Activated naive CD4-positive, alpha-beta T cell treated with anti-CD3 and anti-CD28 coated beads, Interleukin-2, amount 10 ng/mL, durations not matched to agents 7 days and 5 days (primary cell): ENCODE results near the gene MT1G.
"Not testable (repeated sequence)": the region's sequence is repeated elsewhere in the genome, so short reads cannot be mapped to it uniquely, and the experiment has no call there.

Experiments used
- CTCF ChIA-PET: fragments of 350-600 bp; sonication (Branson Sonifier 250); formaldehyde crosslinking; loops from one replicate; lab custom pipeline; 2021; ENCODE audit warnings: antibody characterized with exemption; lab: Charles Lee
- DNase-seq: peaks from one replicate; pipeline ENCODE4 v3.0.0-alpha.2; 2020
- H3K27ac Mint-ChIP-seq: one replicate; pipeline ENCODE4 v1.8.0; 2021; ENCODE audit warnings: mild to moderate bottlenecking, moderate library complexity, mixed read lengths
- H3K27me3 Mint-ChIP-seq: one replicate; pipeline ENCODE4 v1.8.0; 2021; ENCODE audit warnings: mild to moderate bottlenecking, mixed read lengths
- H3K36me3 Mint-ChIP-seq: one replicate; pipeline ENCODE4 v1.8.0; 2021; ENCODE audit warnings: mixed read lengths
- H3K4me1 Mint-ChIP-seq: one replicate; pipeline ENCODE4 v1.8.0; 2021; ENCODE audit warnings: mixed read lengths
- H3K4me3 Mint-ChIP-seq: one replicate; pipeline ENCODE4 v1.8.0; 2021; ENCODE audit warnings: mild to moderate bottlenecking, moderate library complexity, mixed read lengths
- H3K9me3 Mint-ChIP-seq: one replicate; pipeline ENCODE4 v1.8.0; 2021; ENCODE audit warnings: mixed read lengths

The MT1G gene

DNA sequence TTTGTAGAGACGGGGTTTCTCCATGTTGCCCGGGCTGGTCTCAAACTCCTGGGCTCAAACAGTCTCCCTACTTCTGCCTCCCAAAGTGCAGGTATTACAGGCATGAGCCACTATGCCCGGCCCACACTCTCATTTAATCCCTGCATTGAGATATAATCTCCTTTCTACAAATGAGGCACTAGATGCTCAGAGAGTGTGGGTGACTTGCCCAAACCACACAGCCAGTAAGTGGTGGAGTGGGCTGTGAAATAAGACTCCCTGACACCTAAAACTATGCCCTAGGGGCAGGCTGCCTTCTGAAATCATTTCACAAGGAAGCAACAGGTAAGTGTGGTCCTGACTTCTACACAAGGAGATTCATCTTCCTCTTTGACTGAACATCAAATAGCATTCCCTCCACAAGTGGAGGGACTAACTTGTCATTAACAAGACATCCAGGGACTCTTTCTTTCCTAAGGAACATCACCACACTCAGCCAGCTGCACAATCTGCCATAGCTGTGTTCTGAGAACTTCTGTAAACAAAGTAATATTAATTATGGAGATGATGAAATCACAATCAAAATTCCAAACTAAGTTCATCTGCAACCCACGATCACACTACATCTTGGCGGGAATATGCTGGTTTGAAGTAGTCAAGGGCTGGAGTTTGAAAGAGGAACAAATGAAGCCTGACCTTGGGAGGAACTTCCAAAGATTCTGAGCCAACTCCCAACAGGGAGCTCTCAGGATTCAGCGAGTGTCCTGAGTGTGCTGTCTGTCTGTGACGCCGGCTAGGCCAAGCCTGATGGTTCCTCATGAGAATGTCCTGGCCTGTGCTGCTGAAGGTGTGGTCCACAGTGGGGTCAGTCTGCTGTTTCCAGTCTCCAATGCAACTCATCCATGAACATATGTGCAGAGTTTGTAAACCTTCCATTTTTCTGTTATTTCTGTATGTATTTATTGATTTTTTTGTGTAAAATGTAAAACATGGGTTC is 2.3 kb downstream of the MT1G start:
- Mint-ChIP-seq H3K27me3 (peaks cover 88% of the 10 kb centered on the region), H3K4me1 (peaks cover 51% of the 10 kb centered on the region)
- H3K27ac Mint-ChIP-seq, H3K36me3 Mint-ChIP-seq, DNase-seq, H3K9me3 Mint-ChIP-seq, CTCF ChIA-PET, H3K4me3 Mint-ChIP-seq: not testable (repeated sequence)

- no peak overlapping the region for H3K27ac Mint-ChIP-seq
- H3K36me3 Mint-ChIP-seq = peaks cover 7% of the 10 kb centered on the region
- H3K9me3 Mint-ChIP-seq = no peaks in the 10 kb centered on the region
- peaks cover 77% of the 10 kb centered on the region for H3K27me3 Mint-ChIP-seq
- peaks cover 45% of the 10 kb centered on the region for H3K4me1 Mint-ChIP-seq
- H3K4me3 Mint-ChIP-seq = no peak overlapping the region
- CTCF ChIA-PET = no interaction called here
- no peak for DNase-seq
Measured at GRCh38 chr16:56664506-56664905, 3.4 kb downstream of the MT1G start.

DNA sequence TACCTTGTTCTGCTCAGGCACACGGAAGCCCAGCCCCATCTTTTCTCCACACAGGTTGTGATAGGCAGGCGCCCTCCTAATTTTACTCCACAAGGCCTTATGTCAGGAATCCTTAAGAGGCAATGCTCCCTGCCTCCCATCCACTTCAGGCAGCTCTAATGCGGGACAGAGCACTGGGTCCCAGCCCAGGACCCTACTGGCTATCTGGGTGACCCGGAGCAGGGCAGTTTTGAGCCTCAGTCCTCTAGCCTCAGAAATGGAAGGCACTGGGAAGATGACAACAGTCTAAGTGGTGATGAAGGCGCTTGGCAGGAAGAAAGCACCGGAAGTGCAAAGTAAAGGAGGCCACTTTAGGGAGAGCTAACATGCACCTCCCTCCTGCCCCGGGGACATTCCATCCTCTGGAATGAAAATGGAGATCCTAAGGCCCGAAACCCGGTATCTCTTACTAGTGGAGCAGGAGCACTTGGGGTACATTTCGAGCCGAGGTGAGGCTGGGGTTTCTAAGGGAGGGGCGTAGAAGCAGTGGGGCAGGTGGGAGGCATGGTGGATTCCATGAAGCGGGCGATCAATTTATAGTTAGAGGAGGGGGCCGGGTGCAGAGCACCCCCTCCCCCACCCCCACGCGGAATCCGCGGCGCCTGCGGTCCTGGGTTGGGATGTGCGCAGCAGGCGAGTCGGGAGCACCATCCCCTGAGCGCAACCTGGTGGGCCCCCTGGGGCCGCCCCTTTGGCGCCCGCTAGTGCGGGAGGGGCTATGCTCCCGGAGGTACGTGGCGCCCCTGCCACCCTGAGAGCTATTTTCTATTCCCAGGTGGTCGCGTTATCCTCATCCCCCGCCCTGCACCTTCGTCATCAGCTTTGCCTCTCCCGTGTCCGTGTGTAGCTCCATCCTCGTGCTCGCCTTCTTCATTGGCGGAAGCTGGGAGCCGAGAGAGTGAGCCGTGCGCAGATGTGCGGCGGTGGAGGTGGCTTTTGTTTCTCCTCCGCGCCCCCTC is 5.2 kb downstream of the MT1G start:
- peaks cover 70% of the 10 kb centered on the region for H3K27me3 Mint-ChIP-seq
- peak; percentile 59 for DNase-seq
- H3K27ac Mint-ChIP-seq = peak overlapping the region; percentile 9

DNA sequence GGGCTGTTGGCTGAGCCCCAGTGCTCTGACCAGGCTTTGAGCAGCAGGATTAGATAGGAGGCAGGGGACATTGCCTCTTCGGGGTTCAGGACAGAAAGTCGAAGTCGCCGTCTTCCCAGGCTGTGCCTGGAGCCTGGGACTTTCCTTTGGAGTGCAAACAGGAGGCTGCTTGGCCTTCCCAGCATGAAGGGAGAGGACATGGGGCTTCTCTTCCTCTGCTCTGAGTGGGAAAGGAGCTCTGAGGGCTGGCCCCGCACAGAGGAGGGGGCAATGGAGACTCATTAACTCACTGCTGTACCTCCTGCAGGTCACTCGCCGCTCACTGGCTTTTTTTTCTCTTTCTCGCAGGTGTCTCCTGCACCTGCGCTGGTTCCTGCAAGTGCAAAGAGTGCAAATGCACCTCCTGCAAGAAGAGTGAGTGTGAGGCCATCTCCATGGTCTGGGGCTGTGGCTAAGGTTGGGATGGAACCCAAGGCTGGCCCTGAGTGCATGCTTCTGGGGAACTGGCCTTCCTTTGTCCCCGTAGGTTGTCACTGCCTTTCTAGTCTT is 9.5 kb downstream of the MT1G start:
- Mint-ChIP-seq H3K4me3 (peak overlapping the region; percentile 98), H3K9me3 (no peaks in the 10 kb centered on the region), H3K27me3 (peaks cover 58% of the 10 kb centered on the region), H3K4me1 (peaks cover 36% of the 10 kb centered on the region), H3K36me3 (peaks cover 7% of the 10 kb centered on the region), H3K27ac (peak overlapping the region; percentile 88)
- DNase-seq = no peak
- CTCF ChIA-PET = no interaction called here

More for the DNA sequence above, 5.2 kb downstream of the MT1G start:
- Mint-ChIP-seq H3K4me3 (peak overlapping the region; percentile 79), H3K9me3 (no peaks in the 10 kb centered on the region), H3K36me3 (peaks cover 7% of the 10 kb centered on the region), H3K4me1 (peaks cover 41% of the 10 kb centered on the region)
- CTCF ChIA-PET = interaction anchor here (1.2 to 2.1 kb wide), 4 partner anchors 11 to 22 kb away, joined by 4 to 6 read pairs (median 5); no protein-coding TSS in a partner anchor

GRCh38 chr16:56657555-56658326 is 10.1 kb downstream of the MT1G start, which contains the start of gene MT1F:
TSS of gene MT1F (plus strand) at chr16:56657959. CDS start at chr16:56658059, 100 bp downstream.
- Mint-ChIP-seq H3K4me3 (peak within 1 kb of the TSS; percentile 98), H3K36me3 (peaks cover 7% of the 10 kb centered on the region), H3K9me3 (no peaks in the 10 kb centered on the region), H3K27me3 (peaks cover 58% of the 10 kb centered on the region), H3K4me1 (peaks cover 31% of the 10 kb centered on the region), H3K27ac (peak within 1 kb of the TSS; percentile 88)
- DNase-seq = peak; percentile 87
- CTCF ChIA-PET = no interaction called here

DNA sequence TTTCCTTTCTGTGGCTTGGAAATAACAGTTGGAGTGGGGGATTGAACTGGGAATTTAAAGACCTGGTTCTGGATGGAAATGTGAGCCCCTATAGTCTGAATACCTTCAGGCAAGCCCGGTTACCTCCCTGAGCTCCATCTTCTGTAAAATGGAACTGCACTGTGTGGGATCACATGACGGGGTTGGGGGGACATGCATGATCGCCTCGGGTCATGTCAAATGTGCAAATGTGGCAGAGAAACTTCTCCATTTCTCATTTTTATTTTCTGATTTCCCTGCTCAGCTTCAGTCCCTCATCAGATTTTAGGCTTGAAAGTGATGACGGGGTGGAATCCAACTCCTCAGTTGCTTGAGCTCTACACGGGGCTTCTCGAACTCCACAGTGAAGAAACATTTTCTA is 14.6 kb downstream of the MT1G start:
- peaks cover 79% of the 10 kb centered on the region for H3K27me3 Mint-ChIP-seq
- no peak overlapping the region for H3K27ac Mint-ChIP-seq
- H3K4me3 Mint-ChIP-seq = no peak overlapping the region
- peaks cover 11% of the 10 kb centered on the region for H3K4me1 Mint-ChIP-seq
- no peak for DNase-seq
- CTCF ChIA-PET = interaction anchor here (1.4 to 1.5 kb wide), 2 partner anchors 10 to 52 kb away, joined by 3 to 4 read pairs; no protein-coding TSS in a partner anchor
- H3K36me3 Mint-ChIP-seq = peaks cover 2% of the 10 kb centered on the region
- H3K9me3 Mint-ChIP-seq = no peaks in the 10 kb centered on the region

GRCh38 chr16:56652600-56652999 is 15.3 kb downstream of the MT1G start:
- peaks cover 81% of the 10 kb centered on the region for H3K27me3 Mint-ChIP-seq
- CTCF ChIA-PET = interaction anchor here (1.4 to 1.5 kb wide), 2 partner anchors 9 to 52 kb away, joined by 3 to 4 read pairs; no protein-coding TSS in a partner anchor

GRCh38 chr16:56651586-56651985 is 16.3 kb downstream of the MT1G start, which contains the start of gene MT1B:
TSS of gene MT1B (plus strand) at chr16:56651886. CDS start at chr16:56651954, 68 bp downstream.
- CTCF ChIA-PET = interaction anchor here (1.4 kb wide), 1 partner anchor 8 kb away, joined by 4 read pairs; no protein-coding TSS in a partner anchor
- H3K36me3 Mint-ChIP-seq = no peaks in the 10 kb centered on the region
- H3K27ac Mint-ChIP-seq = no peak within 1 kb of the TSS
- H3K27me3 Mint-ChIP-seq = peaks cover 85% of the 10 kb centered on the region
- no peaks in the 10 kb centered on the region for H3K4me1 Mint-ChIP-seq
- DNase-seq = no peak
- H3K9me3 Mint-ChIP-seq = no peaks in the 10 kb centered on the region
- H3K4me3 Mint-ChIP-seq = no peak within 1 kb of the TSS

More at GRCh38 chr16:56652600-56652999, 15.3 kb downstream of the MT1G start:
- no peaks in the 10 kb centered on the region for H3K9me3 Mint-ChIP-seq
- H3K27ac Mint-ChIP-seq = no peak overlapping the region
- no peaks in the 10 kb centered on the region for H3K36me3 Mint-ChIP-seq
- no peak overlapping the region for H3K4me3 Mint-ChIP-seq
- DNase-seq = no peak
- peaks cover 6% of the 10 kb centered on the region for H3K4me1 Mint-ChIP-seq

DNA sequence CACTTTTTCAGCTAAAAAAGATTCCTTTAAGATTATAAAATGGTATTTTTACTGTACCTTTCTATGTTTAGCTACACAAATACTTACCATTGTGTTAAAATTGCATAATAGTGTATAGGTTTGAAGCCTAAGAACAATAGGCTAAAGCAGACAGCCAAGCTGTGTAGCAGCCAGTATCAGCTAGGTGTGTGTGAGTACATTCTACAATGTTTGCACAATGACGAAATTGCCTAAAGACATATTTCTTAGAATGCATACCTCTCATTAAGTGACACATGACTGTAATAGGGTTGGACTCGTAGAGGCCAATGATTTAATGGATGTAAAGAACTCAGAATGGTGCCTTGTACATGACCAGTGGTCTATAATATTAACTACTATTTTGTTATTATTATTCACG is 18.0 kb downstream of the MT1G start:
- Mint-ChIP-seq H3K27me3 (peaks cover 91% of the 10 kb centered on the region), H3K4me3 (no peak overlapping the region), H3K36me3 (no peaks in the 10 kb centered on the region), H3K27ac (no peak overlapping the region), H3K9me3 (no peaks in the 10 kb centered on the region), H3K4me1 (no peaks in the 10 kb centered on the region)
- DNase-seq = no peak
- CTCF ChIA-PET = no interaction called here

DNA sequence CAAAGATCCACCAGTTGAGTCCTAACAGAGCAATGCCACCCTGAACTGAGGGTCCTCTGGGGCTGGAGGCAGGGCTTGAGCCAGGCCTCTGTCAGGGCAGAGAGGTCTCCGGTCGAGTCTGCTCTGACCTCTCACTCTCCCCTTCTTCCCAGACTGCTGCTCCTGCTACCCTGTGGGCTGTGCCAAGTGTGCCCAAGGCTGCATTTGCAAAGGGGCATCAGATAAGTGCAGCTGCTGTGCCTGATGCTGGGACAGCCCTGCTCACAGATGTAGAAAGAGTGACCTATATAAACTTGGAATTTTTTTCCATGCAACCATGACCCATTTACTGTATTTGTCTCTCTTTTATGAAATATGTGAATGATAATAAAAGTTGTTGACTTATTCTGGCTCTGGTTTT is 18.6 kb downstream of the MT1G start:
- H3K9me3 Mint-ChIP-seq = no peaks in the 10 kb centered on the region
- no peak overlapping the region for H3K27ac Mint-ChIP-seq
- peaks cover 4% of the 10 kb centered on the region for H3K4me1 Mint-ChIP-seq
- no peak for DNase-seq
- H3K27me3 Mint-ChIP-seq = peaks cover 91% of the 10 kb centered on the region
- no peaks in the 10 kb centered on the region for H3K36me3 Mint-ChIP-seq
- CTCF ChIA-PET = no interaction called here
- H3K4me3 Mint-ChIP-seq = no peak overlapping the region

DNA sequence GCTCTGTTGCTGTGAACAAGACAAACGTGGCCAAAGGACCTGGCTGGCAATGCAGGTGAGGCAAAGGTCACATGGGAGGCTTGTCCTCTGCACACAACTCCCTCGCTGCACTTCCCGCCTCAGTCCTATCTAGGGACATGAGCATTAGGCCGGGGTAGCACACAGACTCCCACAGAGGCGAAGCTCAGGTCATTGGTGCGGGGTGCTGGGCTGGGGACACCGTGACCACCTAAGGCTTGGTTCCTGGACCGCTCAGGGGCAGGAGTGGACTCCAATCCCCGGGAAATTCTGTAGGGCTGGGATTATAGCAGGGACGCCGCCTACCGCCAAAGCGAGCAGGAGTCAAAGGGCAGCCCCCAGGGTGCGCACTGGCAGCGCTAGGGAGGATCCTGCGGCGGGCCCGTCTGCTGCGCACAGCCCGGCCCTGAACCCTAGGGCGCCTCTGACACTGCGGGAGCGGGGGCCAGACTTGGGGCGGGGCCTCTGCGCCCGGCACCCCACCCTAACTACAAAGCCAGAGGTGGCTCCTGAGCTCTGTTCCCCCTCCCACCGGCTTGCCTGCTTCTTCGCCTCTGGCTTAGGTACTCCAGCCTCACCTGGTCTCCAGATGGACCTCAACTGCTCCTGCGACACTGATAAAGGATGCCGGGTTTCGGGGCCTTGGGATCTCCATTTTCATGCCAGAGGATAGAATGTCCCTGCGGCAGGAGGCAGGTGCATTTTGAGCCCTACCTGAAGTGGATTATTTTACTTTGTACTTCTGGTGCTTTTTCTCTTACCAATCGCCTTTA is 20.0 kb downstream of the MT1G start:
- peaks cover 92% of the 10 kb centered on the region for H3K27me3 Mint-ChIP-seq
- CTCF ChIA-PET = no interaction called here
- H3K9me3 Mint-ChIP-seq = no peaks in the 10 kb centered on the region

DNA sequence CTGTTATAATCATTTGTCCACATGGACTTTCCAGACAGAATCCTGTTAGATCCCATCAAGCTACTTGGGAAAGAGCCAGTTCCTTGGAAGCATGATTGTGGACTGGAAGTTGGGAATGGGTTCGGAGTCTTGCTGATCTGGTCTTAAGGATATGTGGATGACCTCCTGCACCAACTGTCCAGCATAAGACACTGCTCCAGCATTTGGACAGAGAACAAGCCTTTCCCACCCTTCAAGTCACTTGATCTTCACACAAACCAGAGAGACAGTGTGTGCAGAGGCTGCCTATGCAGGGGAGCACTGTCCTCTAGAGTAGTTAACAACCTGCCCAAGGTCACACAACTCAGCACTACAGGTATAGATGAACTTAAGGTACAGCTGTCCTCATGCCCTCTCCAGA is 22.0 kb downstream of the MT1G start:
- Mint-ChIP-seq H3K9me3 (no peaks in the 10 kb centered on the region), H3K27me3 (peaks cover 87% of the 10 kb centered on the region), H3K36me3 (no peaks in the 10 kb centered on the region), H3K4me1 (peaks cover 25% of the 10 kb centered on the region), H3K27ac (no peak overlapping the region), H3K4me3 (no peak overlapping the region)
- CTCF ChIA-PET = no interaction called here
- no peak for DNase-seq

More for the DNA sequence above, 20.0 kb downstream of the MT1G start:
- no peaks in the 10 kb centered on the region for H3K36me3 Mint-ChIP-seq
- peaks cover 19% of the 10 kb centered on the region for H3K4me1 Mint-ChIP-seq
- no peak overlapping the region for H3K4me3 Mint-ChIP-seq
- no peak overlapping the region for H3K27ac Mint-ChIP-seq
- no peak for DNase-seq
